Erythroblast (primary cell): ENCODE results near the gene LGR6.

Experiments used
- GATA1 ChIP-seq: IDR thresholded peaks from 2 replicates; pipeline ENCODE4 v1.6.1; 2011; ENCODE audit warnings: low read depth, mild to moderate bottlenecking, control low read depth, low read length, moderate library complexity
- POLR2A ChIP-seq: IDR thresholded peaks from 2 replicates; pipeline ENCODE4 v1.6.1; 2011; ENCODE audit warnings: mild to moderate bottlenecking, low read length

GRCh38 chr1:202302166-202302565 is 108.6 kb downstream of the LGR6 start:
- TF ChIP-seq POLR2A (no peak), GATA1 (no peak)
